Stimulated activated CD8-positive, alpha-beta memory T cell treated with anti-CD3 and anti-CD28 coated beads, Interleukin-15, amount 100 ng/mL, for 4 hours (primary cell): ENCODE measurements around the gene KLK8.

Experiments used
- DNase-seq, 2 donors: peaks; one replicate each; pipeline ENCODE4 v3.0.0-alpha.2; 2020; ENCODE audit warnings: low read depth in 2 of 2

KLK8 gene

DNA sequence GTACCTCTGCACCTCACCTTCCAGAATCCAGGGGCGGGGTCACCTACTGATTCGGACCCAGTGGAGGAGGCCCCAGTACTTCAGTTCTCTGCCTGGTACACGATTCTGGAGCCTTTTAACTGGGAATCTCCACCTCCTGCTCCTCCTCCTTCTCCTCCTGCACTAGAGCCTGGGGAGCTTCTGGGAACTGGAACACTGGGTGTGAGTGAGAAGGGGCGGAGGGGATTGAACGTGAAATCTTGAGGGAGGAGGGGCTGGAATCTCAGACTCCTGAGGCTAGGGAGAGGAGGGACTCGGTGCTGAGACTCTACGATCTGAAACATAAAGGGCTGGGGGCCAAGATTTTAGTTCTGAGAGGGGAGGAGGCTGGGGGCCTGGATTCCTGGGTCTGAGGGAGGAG lies at the start of gene KLK8:
KLK8 (minus strand) TSS at position 90 of the 400 bp plus-strand sequence. CDS start 437 bp downstream, outside the sequence.
- no peak for DNase-seq

DNA sequence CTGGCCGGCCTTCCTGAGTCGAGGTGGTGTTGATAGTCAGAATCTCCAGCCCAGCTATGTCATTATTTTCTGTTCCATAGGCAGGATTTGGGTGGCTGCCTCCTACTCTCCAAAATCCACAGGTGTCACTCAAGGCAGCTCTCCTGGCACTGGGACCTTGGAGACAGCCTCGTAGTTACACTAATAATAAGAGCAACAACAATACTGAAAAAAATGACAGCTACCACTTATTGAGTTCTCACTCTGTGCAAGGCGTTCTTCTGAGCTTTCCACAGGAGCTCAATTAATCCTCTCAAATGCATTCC lies 45.6 kb upstream of the KLK8 start:
- no peak for DNase-seq

DNA sequence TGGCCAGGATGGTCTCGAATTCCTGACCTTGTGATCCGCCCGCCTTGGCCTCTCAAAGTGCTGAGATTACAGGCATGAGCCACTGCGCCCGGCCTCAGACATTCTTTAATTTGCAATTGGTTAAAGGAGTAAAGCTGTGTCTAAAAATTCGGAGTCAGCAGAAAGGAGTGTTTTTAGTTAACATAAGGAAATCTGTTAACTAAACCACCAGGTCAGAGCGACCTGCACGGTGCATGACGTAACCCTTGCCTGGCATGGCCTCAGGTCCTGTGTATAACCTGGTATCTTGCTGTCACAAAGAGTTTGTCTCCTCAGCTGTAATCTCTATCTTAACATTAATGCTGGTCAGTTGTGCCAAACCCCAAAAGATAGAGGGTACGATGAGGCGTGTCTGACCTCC lies 42.9 kb upstream of the KLK8 start:
- DNase-seq: no peak

- no peak for DNase-seq
Measured at GRCh38 chr19:51043497-51043896, 42.1 kb upstream of the KLK8 start.

GRCh38 chr19:51040151-51040550 lies 38.7 kb upstream of the KLK8 start:
- DNase-seq: no peak

GRCh38 chr19:51036519-51036918 lies 35.1 kb upstream of the KLK8 start:
- no peak for DNase-seq

GRCh38 chr19:51034704-51035103 lies 33.3 kb upstream of the KLK8 start, which contains the start of gene KLK12:
KLK12 (minus strand) TSS chr19:51035002; CDS start chr19:51034621, 381 bp downstream.
- no peak for DNase-seq

DNA sequence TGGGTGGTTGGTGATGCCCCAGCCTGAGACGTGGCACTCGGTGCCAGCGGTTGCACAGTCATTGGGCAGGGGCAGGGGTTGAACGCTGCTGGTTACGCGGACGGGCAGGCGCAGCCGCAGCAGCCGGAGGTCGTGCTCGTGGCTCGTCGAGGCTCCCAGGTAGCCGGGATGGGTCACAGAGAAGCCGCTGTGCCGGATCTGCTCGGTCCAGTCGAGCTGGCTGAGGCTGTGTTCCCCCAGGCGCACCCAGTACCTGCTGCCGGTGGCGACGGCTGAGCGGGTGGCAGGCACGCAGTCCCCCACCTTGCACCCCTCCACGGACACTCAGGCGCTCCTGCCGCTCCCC lies 30.4 kb upstream of the KLK8 start:
- no peak for DNase-seq

GRCh38 chr19:51031220-51031879 lies 29.9 kb upstream of the KLK8 start:
- DNase-seq: no peak

DNA sequence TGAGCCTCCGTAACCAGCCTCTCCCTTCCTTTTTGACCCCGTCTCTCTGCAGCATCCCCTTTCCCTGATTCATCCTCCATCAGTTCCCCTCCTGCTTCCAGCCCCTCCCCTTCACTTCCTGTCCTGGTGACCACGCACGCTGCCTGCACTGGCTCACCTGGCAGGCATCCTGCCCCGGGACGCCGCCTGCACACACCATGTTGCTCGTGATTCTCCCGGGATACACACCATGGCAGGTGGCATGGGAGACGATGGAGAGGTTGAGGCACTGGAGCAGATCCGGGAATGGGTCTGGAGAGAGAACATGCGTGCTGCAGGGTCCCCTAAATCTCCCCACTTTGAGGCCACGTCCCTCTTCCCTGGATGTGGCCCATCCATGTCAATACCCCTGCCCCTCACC lies 29.2 kb upstream of the KLK8 start:
- DNase-seq: no peak

- DNase-seq: no peak
Measured at GRCh38 chr19:51029718-51030117, 28.3 kb upstream of the KLK8 start.

- DNase-seq: no peak
Measured at GRCh38 chr19:51027873-51028272, 26.5 kb upstream of the KLK8 start.

GRCh38 chr19:51027126-51027806 lies 25.9 kb upstream of the KLK8 start:
- DNase-seq: no peak

- no peak for DNase-seq
Measured at GRCh38 chr19:51026554-51026831, 25.1 kb upstream of the KLK8 start, which contains the start of gene KLK11. KLK11 (minus strand) TSS chr19:51026616; CDS start chr19:51025631, 985 bp downstream.

- DNase-seq: no peak
Measured at GRCh38 chr19:51025809-51026553, 24.6 kb upstream of the KLK8 start.

GRCh38 chr19:51025401-51025800 lies 24.0 kb upstream of the KLK8 start:
- no peak for DNase-seq

DNA sequence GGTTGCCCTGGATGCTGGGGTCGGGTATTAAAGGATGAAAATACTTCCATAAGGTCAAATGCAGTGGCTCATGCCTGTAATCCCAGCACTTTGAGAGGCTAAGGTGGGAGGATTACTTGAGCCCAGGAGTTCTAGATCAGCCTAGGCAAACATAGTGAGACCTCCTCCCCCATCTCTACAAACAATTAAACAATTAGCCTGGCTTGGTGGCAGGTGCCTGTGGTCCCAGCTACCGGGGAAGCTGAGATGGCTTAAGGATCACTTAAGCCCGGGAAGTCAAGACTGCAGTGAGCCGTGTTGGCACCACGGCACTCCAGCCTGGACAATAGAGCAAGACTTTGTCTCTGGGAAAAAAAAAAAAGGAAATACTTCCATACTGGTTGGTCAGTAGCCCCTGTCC lies 23.5 kb upstream of the KLK8 start:
- DNase-seq: no peak

GRCh38 chr19:51023946-51024345 lies 22.5 kb upstream of the KLK8 start:
- DNase-seq: no peak

- DNase-seq: no peak
Measured at GRCh38 chr19:51022526-51022925, 21.1 kb upstream of the KLK8 start.

DNA sequence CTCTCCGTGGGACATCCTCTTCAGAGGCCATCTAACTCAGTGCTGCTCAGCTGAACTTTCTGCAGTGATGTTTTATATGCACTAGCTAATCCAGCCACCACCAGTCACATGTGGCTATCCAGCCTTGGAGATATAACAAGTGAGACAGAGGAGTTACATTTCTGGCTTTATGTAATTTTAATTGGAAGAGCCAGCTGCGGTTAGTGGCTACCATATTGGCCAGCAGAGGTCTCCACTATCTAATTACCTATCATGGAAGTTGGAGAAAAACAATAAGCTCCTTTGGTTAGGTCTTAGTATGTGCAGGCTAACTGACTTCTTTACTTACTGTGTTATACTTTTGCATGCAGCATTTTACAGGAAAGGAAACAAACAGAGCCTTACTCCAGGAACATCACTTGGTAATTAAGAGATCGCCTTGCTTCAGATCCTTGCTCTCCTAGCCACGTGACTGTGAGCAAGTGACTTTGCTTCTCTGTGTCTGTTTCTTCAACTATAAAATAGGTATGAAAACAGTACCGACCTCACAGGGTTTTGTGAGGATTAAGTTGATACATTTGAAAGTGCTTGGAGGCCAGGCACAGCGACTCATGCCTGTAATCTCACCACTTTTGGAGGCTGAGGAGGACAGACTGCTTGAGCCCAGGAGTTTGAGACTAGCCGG lies 19.7 kb upstream of the KLK8 start:
- DNase-seq: no peak

DNA sequence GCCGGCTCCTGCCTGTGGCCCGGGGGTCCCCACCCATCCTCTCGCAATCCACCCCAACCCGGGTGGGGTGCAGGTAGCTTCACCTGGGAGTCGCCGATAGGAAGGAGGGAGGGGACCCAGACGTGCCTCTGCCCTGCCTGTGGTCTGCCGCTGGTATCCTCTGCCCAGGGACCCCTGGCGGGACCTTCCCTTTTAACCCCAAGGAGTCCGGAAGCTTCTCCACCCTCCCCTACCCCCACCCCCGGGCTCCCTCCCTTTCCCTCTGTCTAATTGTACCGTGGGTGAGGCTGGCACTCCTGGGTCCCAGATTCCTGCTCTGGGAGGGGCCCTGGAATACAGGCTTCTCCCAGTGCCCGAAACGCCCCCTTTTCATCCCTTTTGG lies 18.1 kb upstream of the KLK8 start, which contains the start of gene KLK10:
KLK10 (minus strand) TSS at position 166 of the 382 bp plus-strand sequence. CDS start 579 bp downstream, outside the sequence.
- no peak for DNase-seq

- no peak for DNase-seq
Measured at GRCh38 chr19:51018745-51019543, 17.5 kb upstream of the KLK8 start.
